H9 (cell line): Measurements from ENCODE around the gene SLC30A1. TPM values are rescaled to one million over a fixed set of nuclear protein-coding genes. Genes with fewer than 3 reads are reported as not detected.
A peak's percentile ranks its signal among the peaks of the same experiment; 100 is the strongest.

Experiments
- DNase-seq: peaks from one replicate; pipeline ENCODE4 v3.0.0-alpha.2; 2017
- H2AFZ ChIP-seq: one replicate; pipeline ENCODE4 v1.6.1; 2013; ENCODE audit warnings: mild to moderate bottlenecking, low read length, control low read depth, moderate library complexity
- H2AK5ac ChIP-seq: 2 replicates; pipeline ENCODE4 v1.6.1; 2013; ENCODE audit warnings: low read length, control low read depth, mixed read lengths; ENCODE audit not compliant: insufficient read length
- H2BK120ac ChIP-seq: one replicate; pipeline ENCODE4 v1.6.1; 2013; ENCODE audit warnings: low read depth, mild to moderate bottlenecking, low read length, control low read depth, inconsistent platforms; ENCODE audit not compliant: poor library complexity, severe bottlenecking
- H2BK12ac ChIP-seq: 2 replicates; pipeline ENCODE4 v1.6.1; 2013; ENCODE audit warnings: low read length, control low read depth, mixed read lengths, low read depth; ENCODE audit not compliant: insufficient read length
- H2BK15ac ChIP-seq: 2 replicates; pipeline ENCODE4 v1.6.1; 2013; ENCODE audit warnings: low read depth, low read length, control low read depth
- H2BK20ac ChIP-seq: one replicate; pipeline ENCODE4 v1.6.1; 2013; ENCODE audit warnings: low read depth, mild to moderate bottlenecking, low read length, control low read depth, inconsistent platforms; ENCODE audit not compliant: poor library complexity, severe bottlenecking
- H2BK5ac ChIP-seq: 2 replicates; pipeline ENCODE4 v1.6.1; 2013; ENCODE audit warnings: low read length, control low read depth, mixed read lengths; ENCODE audit not compliant: insufficient read length
- H3K14ac ChIP-seq: 2 replicates; pipeline ENCODE4 v1.6.1; 2013; ENCODE audit warnings: low read length, control low read depth; ENCODE audit not compliant: insufficient read depth
- H3K18ac ChIP-seq: 2 replicates; pipeline ENCODE4 v1.6.1; 2013; ENCODE audit warnings: low read depth, mild to moderate bottlenecking, mixed read lengths, low read length, control low read depth; ENCODE audit not compliant: insufficient read length
- H3K23ac ChIP-seq: 2 replicates; pipeline ENCODE4 v1.6.1; 2013; ENCODE audit warnings: low read length, control low read depth, mixed read lengths, low read depth; ENCODE audit not compliant: insufficient read length
- H3K23me2 ChIP-seq: 2 replicates; pipeline ENCODE4 v1.6.1; 2013; ENCODE audit warnings: low read depth, mild to moderate bottlenecking, mixed read lengths, low read length, control low read depth; ENCODE audit not compliant: insufficient read length, poor library complexity, severe bottlenecking
- H3K27ac ChIP-seq: 2 replicates; pipeline ENCODE4 v1.5.1; 2013; ENCODE audit warnings: low read length, control low read depth, mixed read lengths, low read depth; ENCODE audit not compliant: insufficient read length
- H3K27me3 ChIP-seq: 2 replicates; pipeline ENCODE4 v1.6.1; 2013; ENCODE audit warnings: low read length, control low read depth, inconsistent platforms; ENCODE audit not compliant: insufficient read depth
- H3K4ac ChIP-seq: 2 replicates; pipeline ENCODE4 v1.6.1; 2013; ENCODE audit warnings: low read depth, mild to moderate bottlenecking, control low read depth, inconsistent platforms, low read length, moderate library complexity
- H3K4me1 ChIP-seq: 2 replicates; pipeline ENCODE4 v1.6.1; 2013; ENCODE audit warnings: low read length, control low read depth, inconsistent platforms; ENCODE audit not compliant: insufficient read depth
- H3K4me2 ChIP-seq: 2 replicates; pipeline ENCODE4 v1.6.1; 2013; ENCODE audit warnings: low read length, control low read depth, mixed read lengths; ENCODE audit not compliant: insufficient read length, insufficient read depth
- H3K56ac ChIP-seq: 2 replicates; pipeline ENCODE4 v1.6.1; 2013; ENCODE audit warnings: low read depth, mild to moderate bottlenecking, mixed read lengths, low read length, control low read depth; ENCODE audit not compliant: insufficient read length
- H3K79me1 ChIP-seq: 2 replicates; pipeline ENCODE4 v1.6.1; 2013; ENCODE audit warnings: low read depth, mild to moderate bottlenecking, moderate library complexity, low read length, control low read depth, inconsistent platforms; ENCODE audit not compliant: insufficient read depth, poor library complexity, severe bottlenecking
- H3K79me2 ChIP-seq: 2 replicates; pipeline ENCODE4 v1.6.1; 2013; ENCODE audit warnings: low read length, control low read depth, inconsistent platforms; ENCODE audit not compliant: insufficient read depth
- H3K9ac ChIP-seq: 2 replicates; pipeline ENCODE4 v1.6.1; 2013; ENCODE audit warnings: low read length, control low read depth, mixed read lengths; ENCODE audit not compliant: insufficient read length; ENCODE audit errors: extremely low read depth
- H3K9me3 ChIP-seq: one replicate; pipeline ENCODE4 v1.6.1; 2013; ENCODE audit warnings: low read depth, low read length, inconsistent platforms; ENCODE audit not compliant: control insufficient read depth
- H3T11ph ChIP-seq: one replicate; pipeline ENCODE4 v1.6.1; 2013; ENCODE audit warnings: mild to moderate bottlenecking, low read length, control low read depth, inconsistent platforms
- H4K20me1 ChIP-seq: one replicate; pipeline ENCODE4 v1.6.1; 2013; ENCODE audit not compliant: control insufficient read depth, insufficient read length, insufficient read depth
- H4K5ac ChIP-seq: 2 replicates; pipeline ENCODE4 v1.6.1; 2013; ENCODE audit warnings: low read depth, mild to moderate bottlenecking, mixed read lengths, low read length, control low read depth; ENCODE audit not compliant: insufficient read length
- H4K8ac ChIP-seq: replicated peaks from 2 replicates; pipeline ENCODE4 v1.6.1; 2013; ENCODE audit warnings: low read length, control low read depth, mixed read lengths, low read depth; ENCODE audit not compliant: insufficient read length
- H4K91ac ChIP-seq: 2 replicates; pipeline ENCODE4 v1.6.1; 2013; ENCODE audit warnings: low read depth, mild to moderate bottlenecking, moderate library complexity, mixed read lengths, low read length, control low read depth; ENCODE audit not compliant: insufficient read length
- H3K27ac Mint-ChIP-seq, 3 experiments: 2 replicates in 2 of 3; 3 replicates in 1 of 3; pipeline ENCODE4 v1.8.0; 2020 to 2021; ENCODE audit warnings: mixed read lengths in 3 of 3, mild to moderate bottlenecking in 1 of 3, moderate library complexity in 1 of 3
- H3K27me3 Mint-ChIP-seq: 2 replicates; pipeline ENCODE4 v1.8.0; 2021; ENCODE audit warnings: low read depth, mild to moderate bottlenecking, moderate library complexity, mixed read lengths
- H3K36me3 Mint-ChIP-seq, 3 experiments: 2 replicates in 2 of 3; 3 replicates in 1 of 3; pipeline ENCODE4 v1.8.0; 2020 to 2021; ENCODE audit warnings: low read depth in 3 of 3, mixed read lengths in 3 of 3; ENCODE audit not compliant: insufficient read depth in 1 of 3
- H3K4me1 Mint-ChIP-seq, 2 experiments: 2 replicates each; pipeline ENCODE4 v1.8.0; 2020; ENCODE audit warnings: mixed read lengths in 2 of 2
- H3K4me3 Mint-ChIP-seq, 2 experiments: 2 replicates in 1 of 2; 3 replicates in 1 of 2; pipeline ENCODE4 v1.8.0; 2020 to 2021; ENCODE audit warnings: mild to moderate bottlenecking in 2 of 2, mixed read lengths in 2 of 2, moderate library complexity in 1 of 2
- H3K9me3 Mint-ChIP-seq, 2 experiments: 2 replicates in 1 of 2; 3 replicates in 1 of 2; pipeline ENCODE4 v1.8.0; 2020; ENCODE audit warnings: mild to moderate bottlenecking in 2 of 2, mixed read lengths in 2 of 2, moderate library complexity in 1 of 2
- WGBS: extraction: QIAGEN DNeasy Blood & Tissue Kit; methylation state at CpG from one replicate; pipeline ENCODE4 v1.1.7; 2013; ENCODE audit warnings: missing lambda C conversion rate, low lambda C conversion rate, mixed read lengths; ENCODE audit not compliant: insufficient read length; ENCODE audit errors: extremely low coverage; 5-methylcytosine and 5-hydroxymethylcytosine counted together
- total RNA-seq: library from RNA; stranded (reverse); gene quantifications from 2 replicates; pipeline ENCODE4 v1.2.1, GENCODE V29; 2021
- TF ChIP-seq, protein P1 (sequence below): fragments of 200-600 bp; sonication (generic); conservative IDR thresholded peaks from 3 replicates; pipeline ENCODE4 v1.8.0; 2021; ENCODE audit warnings: antibody characterized with exemption, mild to moderate bottlenecking

Gene SLC30A1
- total RNA-seq, 1 experiment from 2014 or later = 17.1 TPM

DNA sequence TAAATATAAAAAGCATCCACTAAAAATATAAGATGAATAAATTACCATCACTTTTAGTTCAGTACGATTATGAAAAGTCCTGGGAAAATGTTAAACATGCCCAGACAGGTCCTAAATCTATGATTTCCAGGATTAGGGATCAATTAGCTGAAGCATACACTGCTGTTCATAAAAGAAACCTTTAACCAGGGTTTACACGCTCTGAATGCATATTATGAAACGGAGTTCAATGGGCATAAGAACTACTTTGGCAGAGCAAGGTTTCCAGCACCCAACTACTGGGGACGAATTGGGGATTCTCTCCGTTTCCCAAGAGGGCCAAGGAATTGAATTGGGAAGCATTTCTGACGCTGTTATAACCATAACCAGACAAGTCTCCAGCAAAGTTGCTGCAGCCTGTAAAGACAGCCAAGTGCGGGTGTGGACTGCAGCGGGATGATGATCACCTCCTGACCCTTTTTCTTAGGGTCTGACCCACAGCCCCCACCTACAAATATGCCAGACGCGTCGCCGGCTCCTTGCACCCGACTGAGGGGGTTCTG is 1.6 kb downstream of the SLC30A1 start:
- Mint-ChIP-seq H3K27me3 (no peaks in the 10 kb centered on the region; the same call in 1 of the 2 replicates), H3K27ac (peak overlapping the region in 1 of 3 experiments; percentile 65; a peak in 1 of 7 replicates), H3K9me3 (no peaks in the 10 kb centered on the region; a peak in 1 of 5 replicates), H3K36me3 (peaks cover 2 to 18% (median 18%) of the 10 kb centered on the region in 3 experiments), H3K4me1 (peaks cover 36 to 45% of the 10 kb centered on the region in 2 experiments), H3K4me3 (peak overlapping the region; percentile 89 to 97)
- Histone ChIP-seq H3K4me1 (peaks cover 3% of the 10 kb centered on the region; the same call in 1 of the 2 replicates), H4K8ac (no peak overlapping the region), H3K27ac (no peak overlapping the region), H3K79me1 (no peaks in the 10 kb centered on the region), H2BK12ac (no peak overlapping the region), H3K14ac (peak overlapping the region; percentile 56; the same call in 1 of the 2 replicates), H3K79me2 (peaks cover 12% of the 10 kb centered on the region; the same call in 1 of the 2 replicates), H3K4me2 (peak overlapping the region; percentile 98), H2BK20ac (no peak overlapping the region), H3K56ac (no peak overlapping the region), H4K91ac (no peak overlapping the region), H3K27me3 (no peaks in the 10 kb centered on the region), H3T11ph (no peak overlapping the region), H2BK5ac (no peak overlapping the region), H3K23ac (no peak overlapping the region), H2BK120ac (no peak overlapping the region), H4K20me1 (no peaks in the 10 kb centered on the region), H3K9ac (peak overlapping the region; percentile 72), H3K18ac (peak overlapping the region; percentile 15), H2AK5ac (no peak overlapping the region), H3K23me2 (peaks cover 14% of the 10 kb centered on the region), H2AFZ (peak overlapping the region; percentile 69), H4K5ac (no peak overlapping the region), H2BK15ac (no peak overlapping the region), H3K4ac (no peak overlapping the region), H3K9me3 (no peaks in the 10 kb centered on the region)
- no peak for DNase-seq
- TF ChIP-seq, protein P1, sequence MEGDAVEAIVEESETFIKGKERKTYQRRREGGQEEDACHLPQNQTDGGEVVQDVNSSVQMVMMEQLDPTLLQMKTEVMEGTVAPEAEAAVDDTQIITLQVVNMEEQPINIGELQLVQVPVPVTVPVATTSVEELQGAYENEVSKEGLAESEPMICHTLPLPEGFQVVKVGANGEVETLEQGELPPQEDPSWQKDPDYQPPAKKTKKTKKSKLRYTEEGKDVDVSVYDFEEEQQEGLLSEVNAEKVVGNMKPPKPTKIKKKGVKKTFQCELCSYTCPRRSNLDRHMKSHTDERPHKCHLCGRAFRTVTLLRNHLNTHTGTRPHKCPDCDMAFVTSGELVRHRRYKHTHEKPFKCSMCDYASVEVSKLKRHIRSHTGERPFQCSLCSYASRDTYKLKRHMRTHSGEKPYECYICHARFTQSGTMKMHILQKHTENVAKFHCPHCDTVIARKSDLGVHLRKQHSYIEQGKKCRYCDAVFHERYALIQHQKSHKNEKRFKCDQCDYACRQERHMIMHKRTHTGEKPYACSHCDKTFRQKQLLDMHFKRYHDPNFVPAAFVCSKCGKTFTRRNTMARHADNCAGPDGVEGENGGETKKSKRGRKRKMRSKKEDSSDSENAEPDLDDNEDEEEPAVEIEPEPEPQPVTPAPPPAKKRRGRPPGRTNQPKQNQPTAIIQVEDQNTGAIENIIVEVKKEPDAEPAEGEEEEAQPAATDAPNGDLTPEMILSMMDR = no peak
- no CpG with 5 or more reads among the region's 13 CpGs for WGBS
